Prostate gland (tissue), 2 donors: ENCODE data around the gene CAPN15.

Experiments
- CTCF ChIP-seq, 4 experiments: fragments of 200-600 bp in 2 of 4; fragments of 450-650 bp in 2 of 4; sonication (generic) in 2 of 4; IDR thresholded peaks; 1 replicate in 3 of 4; 2 replicates in 1 of 4; pipeline ENCODE4 v1.5.1; 2016 to 2019; ENCODE audit warnings: antibody characterized with exemption in 4 of 4, mild to moderate bottlenecking in 2 of 4, moderate library complexity in 2 of 4
- POLR2A ChIP-seq: fragments of 450-650 bp; IDR thresholded peaks from one replicate; pipeline ENCODE4 v1.6.1; 2016; ENCODE audit warnings: antibody characterized with exemption, mild to moderate bottlenecking
- POLR2AphosphoS5 ChIP-seq: sonication (generic); formaldehyde crosslinking; IDR thresholded peaks from one replicate; pipeline ENCODE4 v1.6.1; 2017; ENCODE audit warnings: antibody characterized with exemption

GRCh38 chr16:492211-492875 is 35.2 kb upstream of the CAPN15 start:
- no peak for TF ChIP-seq POLR2A
- TF ChIP-seq CTCF (IDR thresholded peaks at IDR 0.05) = no peak
- TF ChIP-seq POLR2AphosphoS5 = no peak
